HG03442 (cell line): ENCODE data around the gene RIN3.
"Not testable (repeated sequence)": the region's sequence is repeated elsewhere in the genome, so short reads cannot be mapped to it uniquely, and the experiment has no call there.

ENCODE experiments used
- ATAC-seq: cut with Tn5 transposase; IDR thresholded peaks from one replicate; pipeline ENCODE4 v1.9.1; 2021; ENCODE audit warnings: mild to moderate bottlenecking, moderate library complexity; ENCODE audit not compliant: unreplicated experiment

Gene RIN3

GRCh38 chr14:92525322-92526095 lies 11.9 kb downstream of the RIN3 start:
- no peak for ATAC-seq

DNA sequence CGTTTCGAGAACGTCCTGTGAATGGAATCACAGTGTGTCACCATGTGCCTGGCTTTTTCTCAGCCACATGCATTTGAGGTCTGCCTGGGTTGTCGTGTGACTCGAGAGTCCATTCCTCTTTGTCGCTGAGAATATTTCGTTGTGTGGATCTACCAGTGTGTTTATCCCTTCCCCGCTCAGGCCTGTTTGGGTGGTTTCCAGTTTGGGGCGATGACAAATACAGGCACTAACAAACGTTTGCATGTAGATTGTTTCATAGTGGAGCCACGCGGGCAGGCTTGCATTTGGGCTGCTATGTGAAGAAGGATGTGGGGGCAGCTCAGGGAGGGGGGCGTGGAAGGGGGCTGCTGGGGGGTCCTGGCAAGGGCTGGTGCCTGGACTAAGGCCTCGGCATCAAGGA lies 14.1 kb downstream of the RIN3 start:
- no peak for ATAC-seq

DNA sequence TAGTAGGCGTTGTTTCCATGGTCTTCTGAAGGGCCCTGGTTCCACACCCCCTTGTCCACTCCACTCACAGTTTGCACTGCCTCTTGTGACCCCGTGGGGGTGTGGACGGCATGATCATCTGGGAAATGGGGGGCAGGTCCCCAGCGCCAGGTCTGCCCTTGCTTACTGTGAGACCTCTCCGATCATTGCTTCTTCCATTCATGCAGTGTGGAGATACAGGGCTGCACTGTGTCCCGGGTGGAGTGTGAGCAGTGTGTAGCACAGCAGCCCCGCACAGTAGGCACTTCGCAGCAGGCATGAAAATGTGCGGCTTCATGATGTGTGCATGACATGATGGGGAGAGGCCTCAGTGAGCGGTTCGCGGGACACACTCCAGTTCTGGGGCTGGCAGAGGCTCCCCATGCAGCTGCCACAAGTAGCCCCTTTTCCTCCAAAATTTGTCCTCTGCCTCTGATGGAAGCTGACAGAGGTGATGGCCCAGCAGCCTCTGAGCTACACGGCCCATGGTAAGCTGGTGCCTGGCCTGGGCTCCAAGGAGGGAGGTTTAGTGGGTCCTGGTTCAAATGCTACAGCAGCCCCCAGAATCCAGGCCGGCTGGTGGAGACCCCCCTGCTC lies 15.0 kb downstream of the RIN3 start:
- no peak for ATAC-seq

GRCh38 chr14:92529903-92530302 lies 16.3 kb downstream of the RIN3 start:
- no peak for ATAC-seq

- no peak for ATAC-seq
Observed at GRCh38 chr14:92531106-92531873, 17.7 kb downstream of the RIN3 start.

DNA sequence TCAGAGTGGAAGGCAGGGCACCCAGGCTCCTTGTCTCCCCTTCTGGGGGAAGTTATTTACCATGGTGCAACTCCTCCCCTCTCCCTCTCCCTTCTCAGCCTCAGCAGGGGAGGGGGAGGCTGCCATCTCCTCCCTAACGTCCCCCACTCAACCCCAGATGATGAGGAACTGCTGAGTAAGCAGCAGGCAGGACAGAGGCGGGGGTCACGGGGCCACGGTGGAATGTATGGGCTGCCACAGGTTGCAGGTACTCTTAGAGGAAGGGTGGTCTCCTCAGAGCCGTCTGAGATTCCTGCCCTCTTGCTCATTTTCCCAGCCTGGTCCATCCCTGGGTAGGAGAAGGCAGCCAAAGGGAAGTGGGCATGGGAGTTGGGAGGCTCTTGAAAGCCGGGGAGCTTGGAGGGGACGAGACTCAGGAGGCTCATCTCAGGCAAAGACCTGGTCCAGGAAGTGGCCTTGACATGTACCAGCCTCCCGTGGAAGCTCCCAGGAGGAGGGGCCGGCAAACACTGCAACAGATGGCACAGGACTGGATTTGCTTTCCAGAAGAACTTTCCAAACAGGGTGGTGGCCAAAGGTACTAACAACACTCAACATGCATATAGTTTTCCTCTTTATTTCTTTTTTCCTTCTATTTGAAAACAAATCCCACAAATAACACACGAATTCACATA lies 19.0 kb downstream of the RIN3 start:
- ATAC-seq, result no peak

- no peak for ATAC-seq
Observed at GRCh38 chr14:92534932-92535643, 21.5 kb downstream of the RIN3 start.

- not testable (repeated sequence) for ATAC-seq
Observed at GRCh38 chr14:92536231-92536630, 22.6 kb downstream of the RIN3 start.

DNA sequence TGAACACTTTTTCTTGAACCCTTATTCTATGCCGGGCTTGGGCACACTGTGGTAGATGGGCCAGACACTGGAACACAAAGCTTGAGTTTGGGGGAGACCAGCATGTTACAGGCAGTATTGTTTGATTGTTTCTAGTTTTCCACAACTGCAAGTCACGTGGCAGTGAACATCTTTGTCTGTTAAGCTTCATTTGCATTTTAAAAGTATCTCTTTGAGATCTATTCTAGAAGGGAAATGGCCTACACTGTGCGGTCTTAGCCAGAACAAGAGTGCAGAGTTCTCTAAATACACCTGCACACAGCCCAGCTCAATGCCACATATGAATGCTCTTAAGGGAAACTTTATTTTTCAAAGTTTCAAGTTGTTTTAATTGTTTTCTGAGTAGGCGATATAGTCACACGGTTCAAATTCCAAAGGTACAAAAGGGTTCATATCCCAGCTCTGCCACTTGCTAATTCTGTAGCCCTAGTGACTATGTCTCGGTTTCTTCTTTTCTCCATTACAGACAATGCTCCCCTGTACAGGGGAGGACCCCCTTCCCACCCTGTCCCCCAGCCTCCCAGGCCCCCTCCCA lies 24.9 kb downstream of the RIN3 start:
- ATAC-seq, result peak; percentile 85

- ATAC-seq, result no peak
Observed at GRCh38 chr14:92539419-92539818, 25.8 kb downstream of the RIN3 start.

DNA sequence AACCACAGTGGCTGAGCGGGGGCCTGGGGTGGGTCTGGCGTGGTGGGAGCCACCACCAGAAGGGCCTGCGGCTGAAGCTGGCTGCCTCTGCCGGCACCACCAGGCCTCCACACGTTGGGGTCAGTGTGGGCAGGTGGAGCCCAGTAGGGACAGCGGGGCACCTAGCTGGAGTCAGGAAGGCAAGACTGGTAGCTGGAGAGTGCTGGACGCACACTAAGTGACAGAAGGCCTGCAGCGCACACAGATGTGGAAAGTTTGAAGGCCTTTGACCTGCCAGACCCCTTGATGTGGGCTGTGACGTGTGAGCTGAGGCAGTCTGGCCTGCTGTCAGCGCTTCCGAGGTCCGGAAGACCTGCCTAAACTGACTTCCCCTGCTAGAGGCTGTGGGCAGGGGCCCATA lies 26.3 kb downstream of the RIN3 start:
- ATAC-seq, result no peak

GRCh38 chr14:92540472-92541048 lies 27.0 kb downstream of the RIN3 start:
- ATAC-seq, result no peak

DNA sequence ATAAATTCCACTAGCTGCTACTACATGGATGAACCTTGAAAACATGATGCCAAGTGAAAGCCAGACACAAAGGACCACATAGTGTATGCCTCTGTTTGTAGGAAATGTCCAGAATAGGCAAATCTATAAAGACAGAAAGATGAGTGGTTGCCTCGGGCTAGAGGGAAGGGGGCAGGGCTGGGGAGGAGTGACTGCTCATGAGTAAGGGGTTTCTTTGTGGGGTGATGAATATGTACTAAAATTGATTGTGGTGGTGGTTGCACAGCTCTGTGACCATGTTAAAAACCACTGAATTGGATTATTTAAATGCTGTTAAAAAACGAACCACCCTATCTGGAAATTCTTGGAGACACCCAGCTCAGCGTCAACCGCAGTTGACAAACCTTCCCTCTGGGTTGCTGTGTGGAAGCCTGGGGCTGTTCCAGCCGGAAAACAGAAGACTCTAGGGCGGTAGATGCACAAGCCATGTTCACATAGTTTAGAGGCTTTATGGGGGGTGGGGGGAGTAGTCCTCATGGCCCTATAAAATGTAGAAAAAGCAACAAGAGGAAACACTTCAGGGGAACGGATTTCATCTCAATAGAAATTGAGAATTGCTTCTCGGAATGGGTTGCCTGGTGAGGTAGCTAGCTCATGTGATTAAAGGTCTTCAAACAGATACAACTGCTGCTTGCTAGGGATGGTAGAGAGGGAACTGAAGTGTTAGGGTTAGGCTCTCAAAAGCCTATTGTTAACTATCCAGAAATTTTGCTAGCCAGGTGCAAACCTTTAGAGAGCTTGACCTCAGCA lies 29.4 kb downstream of the RIN3 start:
- no peak for ATAC-seq

- no peak for ATAC-seq
Observed at GRCh38 chr14:92544051-92544720, 30.6 kb downstream of the RIN3 start.

GRCh38 chr14:92546347-92547053 lies 32.9 kb downstream of the RIN3 start:
- ATAC-seq, result no peak

- no peak for ATAC-seq
Observed at GRCh38 chr14:92549105-92549858, 35.7 kb downstream of the RIN3 start.

DNA sequence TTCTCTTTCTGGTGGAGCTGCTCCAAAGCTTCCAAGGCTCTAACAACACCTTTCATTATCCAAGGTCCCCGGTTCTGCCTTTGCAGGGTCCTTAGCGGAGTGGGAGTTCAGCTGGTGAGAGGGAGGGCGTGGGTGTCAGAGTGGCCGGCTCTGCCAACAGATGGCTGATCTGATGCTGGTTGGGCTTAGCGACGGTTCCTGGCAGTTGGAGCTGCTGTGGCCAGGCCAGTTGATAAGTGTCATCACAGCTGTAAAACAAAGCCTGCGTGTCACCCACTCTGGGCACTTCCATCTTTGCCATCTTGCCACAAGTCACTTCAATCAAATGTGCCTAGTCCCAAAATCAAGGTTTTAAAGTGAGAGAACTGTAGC lies 36.3 kb downstream of the RIN3 start:
- ATAC-seq, result no peak
